Measurements from ENCODE around the gene PIEZO1. TPM values are rescaled to one million over a fixed set of nuclear protein-coding genes. Genes with fewer than 3 reads are reported as not detected.
A peak's percentile ranks its signal among the peaks of the same experiment; 100 is the strongest.

PIEZO1 gene
- total RNA-seq, 1 experiment from 2014 or later, result 71.1 TPM

DNA sequence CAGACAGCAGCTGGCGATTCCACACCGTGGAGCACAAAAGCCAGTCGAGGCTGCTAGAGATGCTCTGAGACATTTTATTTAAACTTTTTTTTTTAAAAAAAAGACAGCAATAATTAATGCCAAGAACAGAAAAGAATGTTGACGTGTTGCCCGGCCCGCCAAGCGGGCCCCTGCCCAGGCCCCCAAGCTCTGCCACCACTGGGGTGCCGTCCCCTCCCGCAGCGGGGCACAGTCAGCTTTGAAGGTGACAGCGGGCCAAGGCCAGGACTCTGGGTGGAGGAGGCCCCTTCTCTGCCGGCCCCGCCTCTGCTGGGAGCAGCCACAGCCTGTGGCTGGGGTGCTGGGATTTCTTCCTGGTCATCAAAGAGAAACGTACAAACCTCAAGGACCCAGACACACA lies 88.6 kb downstream of the PIEZO1 start:
- Histone ChIP-seq H4K20me1 (ENCODE audit: control insufficient read depth, insufficient read depth, insufficient read length) (no peaks in the 10 kb centered on the region), H2AK5ac (ENCODE audit: insufficient read length, low read length) (no peak overlapping the region), H2BK120ac (ENCODE audit: low read depth, low read length, poor library complexity, severe bottlenecking) (no peak overlapping the region), H3K27me3 (ENCODE audit: insufficient read depth, low read length) (no peaks in the 10 kb centered on the region), H3T11ph (ENCODE audit: low read length) (no peak overlapping the region), H3K4me1 (ENCODE audit: insufficient read depth, low read length) (no peaks in the 10 kb centered on the region), H3K56ac (ENCODE audit: insufficient read length, low read depth, low read length) (no peak overlapping the region), H3K14ac (ENCODE audit: insufficient read depth, low read length) (no peak overlapping the region), H3K4ac (ENCODE audit: low read depth, low read length) (no peak overlapping the region), H3K79me1 (ENCODE audit: insufficient read depth, low read depth, low read length, poor library complexity, severe bottlenecking) (no peaks in the 10 kb centered on the region), H3K27ac (ENCODE audit: insufficient read length, low read depth, low read length) (no peak overlapping the region), H3K23ac (ENCODE audit: insufficient read length, low read depth, low read length) (no peak overlapping the region), H3K4me2 (ENCODE audit: insufficient read depth, insufficient read length, low read length) (no peak overlapping the region), H4K91ac (ENCODE audit: insufficient read length, low read depth, low read length) (no peak overlapping the region), H3K18ac (ENCODE audit: insufficient read length, low read depth, low read length) (no peak overlapping the region), H4K8ac (replicated peaks; ENCODE audit: insufficient read length, low read depth, low read length) (no peak overlapping the region), H3K23me2 (ENCODE audit: insufficient read length, low read depth, low read length, poor library complexity, severe bottlenecking) (peaks cover 3% of the 10 kb centered on the region), H3K9ac (ENCODE audit: extremely low read depth, insufficient read length, low read length) (no peak overlapping the region), H2AFZ (ENCODE audit: low read length) (no peak overlapping the region), H2BK5ac (ENCODE audit: insufficient read length, low read length) (no peak overlapping the region), H2BK15ac (ENCODE audit: low read depth, low read length) (no peak overlapping the region), H3K9me3 (ENCODE audit: control insufficient read depth, low read depth, low read length) (no peaks in the 10 kb centered on the region), H2BK20ac (ENCODE audit: low read depth, low read length, poor library complexity, severe bottlenecking) (no peak overlapping the region), H4K5ac (ENCODE audit: insufficient read length, low read depth, low read length) (no peak overlapping the region), H3K79me2 (ENCODE audit: insufficient read depth, low read length) (no peaks in the 10 kb centered on the region), H2BK12ac (ENCODE audit: insufficient read length, low read depth, low read length) (no peak overlapping the region)
- no peaks in the 10 kb centered on the region for H3K9me3 Mint-ChIP-seq
- WGBS (ENCODE audit: extremely low coverage, insufficient read length, low lambda C conversion rate), result no CpG with 5 or more reads among the region's 14 CpGs
- peaks cover 0 to 15% (median 14%) of the 10 kb centered on the region in 3 experiments; a peak in 4 of 7 replicates for H3K36me3 Mint-ChIP-seq (ENCODE audit: insufficient read depth in 1 of 3, low read depth in 3 of 3)
- TF ChIP-seq, protein P1, sequence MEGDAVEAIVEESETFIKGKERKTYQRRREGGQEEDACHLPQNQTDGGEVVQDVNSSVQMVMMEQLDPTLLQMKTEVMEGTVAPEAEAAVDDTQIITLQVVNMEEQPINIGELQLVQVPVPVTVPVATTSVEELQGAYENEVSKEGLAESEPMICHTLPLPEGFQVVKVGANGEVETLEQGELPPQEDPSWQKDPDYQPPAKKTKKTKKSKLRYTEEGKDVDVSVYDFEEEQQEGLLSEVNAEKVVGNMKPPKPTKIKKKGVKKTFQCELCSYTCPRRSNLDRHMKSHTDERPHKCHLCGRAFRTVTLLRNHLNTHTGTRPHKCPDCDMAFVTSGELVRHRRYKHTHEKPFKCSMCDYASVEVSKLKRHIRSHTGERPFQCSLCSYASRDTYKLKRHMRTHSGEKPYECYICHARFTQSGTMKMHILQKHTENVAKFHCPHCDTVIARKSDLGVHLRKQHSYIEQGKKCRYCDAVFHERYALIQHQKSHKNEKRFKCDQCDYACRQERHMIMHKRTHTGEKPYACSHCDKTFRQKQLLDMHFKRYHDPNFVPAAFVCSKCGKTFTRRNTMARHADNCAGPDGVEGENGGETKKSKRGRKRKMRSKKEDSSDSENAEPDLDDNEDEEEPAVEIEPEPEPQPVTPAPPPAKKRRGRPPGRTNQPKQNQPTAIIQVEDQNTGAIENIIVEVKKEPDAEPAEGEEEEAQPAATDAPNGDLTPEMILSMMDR (conservative IDR thresholded peaks at IDR 0.05), result no peak
- no peaks in the 10 kb centered on the region for H3K27me3 Mint-ChIP-seq (ENCODE audit: low read depth)
- no peaks in the 10 kb centered on the region for H3K4me1 Mint-ChIP-seq
- no peak overlapping the region for H3K4me3 Mint-ChIP-seq
- DNase-seq, result no peak
- H3K27ac Mint-ChIP-seq, result peak overlapping the region in 1 of 3 experiments; percentile 27; a peak in 1 of 7 replicates
